GM18505 (cell line): ENCODE measurements around the gene MKNK2.
"Not testable (repeated sequence)": the region's sequence is repeated elsewhere in the genome, so short reads cannot be mapped to it uniquely, and the experiment has no call there.

Source experiments
- ATAC-seq: cut with Tn5 transposase; IDR thresholded peaks from one replicate; pipeline ENCODE4 v1.9.1; 2021; ENCODE audit not compliant: unreplicated experiment
- POLR2A ChIP-seq: IDR thresholded peaks from 4 replicates; pipeline ENCODE4 v1.6.1; 2011; ENCODE audit warnings: borderline replicate concordance; ENCODE audit not compliant: insufficient read depth, insufficient read length; ENCODE audit errors: extremely low read depth

MKNK2 gene

GRCh38 chr19:2086695-2087620 lies 35.9 kb upstream of the MKNK2 start:
- not testable (repeated sequence) for ATAC-seq
- TF ChIP-seq POLR2A = peak; percentile 59

- peak; percentile 86 for TF ChIP-seq POLR2A
- ATAC-seq = peak; percentile 35
Measured at GRCh38 chr19:2084993-2085720, 34.1 kb upstream of the MKNK2 start.

- no peak for ATAC-seq
- peak; percentile 72 for TF ChIP-seq POLR2A
Measured at GRCh38 chr19:2083174-2083854, 32.3 kb upstream of the MKNK2 start.

GRCh38 chr19:2081873-2082810 lies 31.1 kb upstream of the MKNK2 start:
- no peak for ATAC-seq
- peak; percentile 47 for TF ChIP-seq POLR2A

- TF ChIP-seq POLR2A = no peak
- ATAC-seq = no peak
Measured at GRCh38 chr19:2080336-2080988, 29.4 kb upstream of the MKNK2 start.

- no peak for TF ChIP-seq POLR2A
- no peak for ATAC-seq
Measured at GRCh38 chr19:2079865-2080301, 28.8 kb upstream of the MKNK2 start.

GRCh38 chr19:2079076-2079864 lies 28.2 kb upstream of the MKNK2 start:
- ATAC-seq = no peak
- TF ChIP-seq POLR2A = no peak

- no peak for TF ChIP-seq POLR2A
- no peak for ATAC-seq
Measured at GRCh38 chr19:2077833-2078619, 27.0 kb upstream of the MKNK2 start.

GRCh38 chr19:2077398-2077797 lies 26.4 kb upstream of the MKNK2 start:
- no peak for TF ChIP-seq POLR2A
- ATAC-seq = no peak

GRCh38 chr19:2076526-2076944 lies 25.5 kb upstream of the MKNK2 start:
- ATAC-seq = no peak
- no peak for TF ChIP-seq POLR2A
